Endodermal cell (in vitro differentiated cells): ENCODE measurements around the gene AAMDC. TPM values are rescaled to one million over a fixed set of nuclear protein-coding genes. Genes with fewer than 3 reads are reported as not detected.

Experiments used
- DNase-seq: peaks from one replicate; pipeline ENCODE4 v3.0.0-alpha.2; 2017
- H3K27ac ChIP-seq: 2 replicates; pipeline ENCODE4 v1.5.1; 2013; ENCODE audit warnings: mild to moderate bottlenecking, low read depth, low read length, moderate library complexity
- H3K27me3 ChIP-seq: 2 replicates; pipeline ENCODE4 v1.6.1; 2013; ENCODE audit warnings: mild to moderate bottlenecking, low read length, moderate library complexity; ENCODE audit not compliant: insufficient read depth, control insufficient read depth, poor library complexity, severe bottlenecking
- H3K36me3 ChIP-seq: 2 replicates; pipeline ENCODE4 v1.7.0; 2013; ENCODE audit warnings: mild to moderate bottlenecking, low read length, moderate library complexity; ENCODE audit not compliant: control insufficient read depth, insufficient read depth
- H3K4me1 ChIP-seq: one replicate; pipeline ENCODE4 v1.7.0; 2013; ENCODE audit warnings: low read length; ENCODE audit not compliant: control insufficient read depth, insufficient read depth
- H3K4me3 ChIP-seq: 2 replicates; pipeline ENCODE4 v1.5.1; 2013; ENCODE audit warnings: mild to moderate bottlenecking, low read length, moderate library complexity
- H3K9ac ChIP-seq: 2 replicates; pipeline ENCODE4 v1.6.1; 2013; ENCODE audit warnings: mild to moderate bottlenecking, low read length, moderate library complexity; ENCODE audit not compliant: poor library complexity, severe bottlenecking; ENCODE audit errors: extremely low read depth
- H3K9me3 ChIP-seq: 2 replicates; pipeline ENCODE4 v1.6.1; 2013; ENCODE audit warnings: mild to moderate bottlenecking, low read length, moderate library complexity; ENCODE audit not compliant: control insufficient read depth
- H3K27ac Mint-ChIP-seq: 2 replicates; pipeline ENCODE4 v1.8.0; 2020; ENCODE audit warnings: mixed read lengths
- H3K27me3 Mint-ChIP-seq: 2 replicates; pipeline ENCODE4 v1.8.0; 2021; ENCODE audit warnings: mild to moderate bottlenecking, mixed read lengths; ENCODE audit not compliant: insufficient read depth
- H3K36me3 Mint-ChIP-seq: 2 replicates; pipeline ENCODE4 v1.8.0; 2020; ENCODE audit warnings: low read depth, mixed read lengths
- H3K4me1 Mint-ChIP-seq: 2 replicates; pipeline ENCODE4 v1.8.0; 2020; ENCODE audit warnings: mixed read lengths
- H3K4me3 Mint-ChIP-seq: 2 replicates; pipeline ENCODE4 v1.8.0; 2020; ENCODE audit warnings: mild to moderate bottlenecking, moderate library complexity, mixed read lengths
- H3K9me3 Mint-ChIP-seq: 2 replicates; pipeline ENCODE4 v1.8.0; 2020; ENCODE audit warnings: mild to moderate bottlenecking, mixed read lengths
- WGBS, 2 experiments: methylation state at CpG; one replicate each; pipeline versions ENCODE4 v1.1.5 to v1.1.7; 2013; ENCODE audit warnings: missing lambda C conversion rate in 2 of 2, mixed read lengths in 1 of 2; ENCODE audit not compliant: insufficient coverage in 1 of 2, insufficient read length in 1 of 2; 5-methylcytosine and 5-hydroxymethylcytosine counted together
- total RNA-seq, 2 donors: library from RNA; stranded (reverse); fragmentation: NEBNext Ultra II Directional in 1 of 2; extraction: Animal tissue kit (Norgen Biotek cat#: 25700) in 1 of 2; gene quantifications; 2 replicates in 1 of 2; 3 replicates in 1 of 2; pipeline ENCODE4 v1.2.1, GENCODE V29; 2021
- TF ChIP-seq, protein P1 (sequence below): fragments of 200-600 bp; sonication (generic); conservative IDR thresholded peaks from 2 replicates; pipeline ENCODE4 v1.5.0; 2021; ENCODE audit warnings: antibody characterized with exemption, mild to moderate bottlenecking

The AAMDC gene
- total RNA-seq, 2 donors from 2014 or later = 19.0 to 27.0 TPM

DNA sequence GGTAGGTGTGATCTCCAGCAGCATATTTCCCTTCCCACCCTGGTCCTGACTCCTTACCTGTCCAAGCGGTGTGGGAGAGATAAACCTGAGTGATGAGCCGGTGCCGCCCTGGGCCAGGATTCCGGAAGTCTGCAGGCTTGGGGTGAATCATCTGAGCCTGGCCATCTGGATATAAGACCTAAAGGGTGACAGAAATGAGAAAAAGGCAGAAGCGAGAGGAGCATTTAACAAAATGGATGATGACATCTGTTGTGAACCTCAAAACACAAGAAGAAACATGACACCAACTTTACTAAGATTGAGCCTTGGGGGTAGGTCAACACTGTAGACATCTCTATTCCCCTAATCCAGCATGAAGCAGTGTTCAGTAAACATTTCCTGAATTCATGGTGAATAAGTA lies 62.8 kb downstream of the AAMDC start:
- Mint-ChIP-seq H3K27ac (no peak overlapping the region), H3K4me3 (no peak overlapping the region), H3K9me3 (peaks cover 6% of the 10 kb centered on the region), H3K36me3 (peaks cover 42% of the 10 kb centered on the region), H3K4me1 (no peaks in the 10 kb centered on the region), H3K27me3 (no peaks in the 10 kb centered on the region)
- H3K27me3 ChIP-seq = no peaks in the 10 kb centered on the region
- no peak overlapping the region for H3K4me3 ChIP-seq
- no peaks in the 10 kb centered on the region for H3K9me3 ChIP-seq
- 92% methylated on average over 5 of the region's 5 CpGs; no CpG with 5 or more reads in 1 of the 2 experiments for WGBS, 2 experiments
- H3K4me1 ChIP-seq = no peaks in the 10 kb centered on the region
- H3K36me3 ChIP-seq = peaks cover 28% of the 10 kb centered on the region
- DNase-seq = no peak
- TF ChIP-seq, protein P1, sequence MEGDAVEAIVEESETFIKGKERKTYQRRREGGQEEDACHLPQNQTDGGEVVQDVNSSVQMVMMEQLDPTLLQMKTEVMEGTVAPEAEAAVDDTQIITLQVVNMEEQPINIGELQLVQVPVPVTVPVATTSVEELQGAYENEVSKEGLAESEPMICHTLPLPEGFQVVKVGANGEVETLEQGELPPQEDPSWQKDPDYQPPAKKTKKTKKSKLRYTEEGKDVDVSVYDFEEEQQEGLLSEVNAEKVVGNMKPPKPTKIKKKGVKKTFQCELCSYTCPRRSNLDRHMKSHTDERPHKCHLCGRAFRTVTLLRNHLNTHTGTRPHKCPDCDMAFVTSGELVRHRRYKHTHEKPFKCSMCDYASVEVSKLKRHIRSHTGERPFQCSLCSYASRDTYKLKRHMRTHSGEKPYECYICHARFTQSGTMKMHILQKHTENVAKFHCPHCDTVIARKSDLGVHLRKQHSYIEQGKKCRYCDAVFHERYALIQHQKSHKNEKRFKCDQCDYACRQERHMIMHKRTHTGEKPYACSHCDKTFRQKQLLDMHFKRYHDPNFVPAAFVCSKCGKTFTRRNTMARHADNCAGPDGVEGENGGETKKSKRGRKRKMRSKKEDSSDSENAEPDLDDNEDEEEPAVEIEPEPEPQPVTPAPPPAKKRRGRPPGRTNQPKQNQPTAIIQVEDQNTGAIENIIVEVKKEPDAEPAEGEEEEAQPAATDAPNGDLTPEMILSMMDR = no peak
- H3K27ac ChIP-seq = no peak overlapping the region
- H3K9ac ChIP-seq = no peak overlapping the region

DNA sequence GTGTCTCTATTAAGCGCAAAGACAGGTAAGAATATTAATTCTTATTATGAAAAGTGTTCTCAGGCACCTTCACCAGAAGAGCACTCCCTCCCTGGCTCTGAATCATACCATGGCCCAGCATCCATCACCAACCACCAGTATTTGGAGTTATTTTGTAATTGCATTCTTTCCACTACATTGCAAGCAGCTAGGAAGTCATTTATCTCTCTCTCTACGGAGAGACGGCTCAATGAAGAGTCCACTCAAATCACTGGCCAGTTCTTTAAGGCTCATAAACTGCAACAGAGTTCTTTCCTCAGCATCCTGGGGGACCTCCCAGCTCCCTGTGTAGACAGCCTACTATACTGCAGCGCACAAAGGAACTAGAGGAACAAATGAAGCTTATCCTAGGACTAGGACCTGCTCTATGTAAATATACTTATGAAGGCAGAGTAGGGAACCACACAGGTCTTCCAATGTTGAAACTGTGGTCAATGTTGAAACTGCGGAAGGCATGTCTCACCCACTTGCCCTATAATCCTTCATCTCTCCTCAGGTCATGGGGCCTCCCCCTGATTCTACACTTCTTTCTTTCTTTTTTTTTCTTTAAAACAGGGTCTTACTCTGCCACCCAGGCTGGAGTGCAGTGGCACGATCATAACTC lies 63.4 kb downstream of the AAMDC start:
- H3K36me3 ChIP-seq = peaks cover 28% of the 10 kb centered on the region
- WGBS, 2 experiments = 83 to 96% methylated on average over 4 to 6 of the region's 6 CpGs
- TF ChIP-seq, protein P1 = no peak
- H3K4me1 ChIP-seq = no peaks in the 10 kb centered on the region
- no peak for DNase-seq
- H3K27me3 ChIP-seq = no peaks in the 10 kb centered on the region
- no peak overlapping the region for H3K27ac ChIP-seq
- no peaks in the 10 kb centered on the region for H3K9me3 ChIP-seq
- Mint-ChIP-seq H3K27ac (no peak overlapping the region), H3K9me3 (peaks cover 6% of the 10 kb centered on the region), H3K4me3 (no peak overlapping the region), H3K36me3 (peaks cover 42% of the 10 kb centered on the region), H3K4me1 (no peaks in the 10 kb centered on the region), H3K27me3 (no peaks in the 10 kb centered on the region)
- H3K4me3 ChIP-seq = no peak overlapping the region
- no peak overlapping the region for H3K9ac ChIP-seq

DNA sequence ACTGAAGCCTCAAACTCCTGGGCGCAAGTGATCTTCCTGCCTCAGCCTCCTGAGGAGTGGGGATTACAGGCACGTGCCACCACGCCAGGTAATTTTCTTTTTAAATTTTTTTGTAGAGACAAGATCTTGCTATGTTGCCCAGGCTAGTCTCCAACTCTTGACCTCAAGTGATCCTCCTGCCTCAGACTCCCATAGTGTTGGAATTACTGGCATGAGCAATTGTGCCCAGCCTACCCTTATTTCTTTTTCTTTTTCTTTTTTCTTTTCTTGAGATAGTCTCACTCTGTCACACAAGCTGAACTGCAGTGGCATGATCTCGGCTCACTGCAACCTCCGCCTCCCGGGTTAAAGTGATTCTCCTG lies 63.9 kb downstream of the AAMDC start:
- Mint-ChIP-seq H3K27ac (no peak overlapping the region), H3K27me3 (no peaks in the 10 kb centered on the region), H3K4me3 (no peak overlapping the region), H3K9me3 (peaks cover 6% of the 10 kb centered on the region), H3K4me1 (no peaks in the 10 kb centered on the region), H3K36me3 (peaks cover 45% of the 10 kb centered on the region)
- Histone ChIP-seq H3K9me3 (no peaks in the 10 kb centered on the region), H3K27me3 (no peaks in the 10 kb centered on the region), H3K27ac (no peak overlapping the region), H3K4me3 (no peak overlapping the region), H3K36me3 (peaks cover 31% of the 10 kb centered on the region), H3K4me1 (no peaks in the 10 kb centered on the region), H3K9ac (no peak overlapping the region)
- TF ChIP-seq, protein P1 = no peak
- WGBS, 2 experiments = 90 to 93% methylated on average over 6 of the region's 6 CpGs
- no peak for DNase-seq
